ENCODE measurements around the gene ATF7IP. TPM values are rescaled to one million over a fixed set of nuclear protein-coding genes. Genes with fewer than 3 reads are reported as not detected.

ATF7IP gene, protein sequence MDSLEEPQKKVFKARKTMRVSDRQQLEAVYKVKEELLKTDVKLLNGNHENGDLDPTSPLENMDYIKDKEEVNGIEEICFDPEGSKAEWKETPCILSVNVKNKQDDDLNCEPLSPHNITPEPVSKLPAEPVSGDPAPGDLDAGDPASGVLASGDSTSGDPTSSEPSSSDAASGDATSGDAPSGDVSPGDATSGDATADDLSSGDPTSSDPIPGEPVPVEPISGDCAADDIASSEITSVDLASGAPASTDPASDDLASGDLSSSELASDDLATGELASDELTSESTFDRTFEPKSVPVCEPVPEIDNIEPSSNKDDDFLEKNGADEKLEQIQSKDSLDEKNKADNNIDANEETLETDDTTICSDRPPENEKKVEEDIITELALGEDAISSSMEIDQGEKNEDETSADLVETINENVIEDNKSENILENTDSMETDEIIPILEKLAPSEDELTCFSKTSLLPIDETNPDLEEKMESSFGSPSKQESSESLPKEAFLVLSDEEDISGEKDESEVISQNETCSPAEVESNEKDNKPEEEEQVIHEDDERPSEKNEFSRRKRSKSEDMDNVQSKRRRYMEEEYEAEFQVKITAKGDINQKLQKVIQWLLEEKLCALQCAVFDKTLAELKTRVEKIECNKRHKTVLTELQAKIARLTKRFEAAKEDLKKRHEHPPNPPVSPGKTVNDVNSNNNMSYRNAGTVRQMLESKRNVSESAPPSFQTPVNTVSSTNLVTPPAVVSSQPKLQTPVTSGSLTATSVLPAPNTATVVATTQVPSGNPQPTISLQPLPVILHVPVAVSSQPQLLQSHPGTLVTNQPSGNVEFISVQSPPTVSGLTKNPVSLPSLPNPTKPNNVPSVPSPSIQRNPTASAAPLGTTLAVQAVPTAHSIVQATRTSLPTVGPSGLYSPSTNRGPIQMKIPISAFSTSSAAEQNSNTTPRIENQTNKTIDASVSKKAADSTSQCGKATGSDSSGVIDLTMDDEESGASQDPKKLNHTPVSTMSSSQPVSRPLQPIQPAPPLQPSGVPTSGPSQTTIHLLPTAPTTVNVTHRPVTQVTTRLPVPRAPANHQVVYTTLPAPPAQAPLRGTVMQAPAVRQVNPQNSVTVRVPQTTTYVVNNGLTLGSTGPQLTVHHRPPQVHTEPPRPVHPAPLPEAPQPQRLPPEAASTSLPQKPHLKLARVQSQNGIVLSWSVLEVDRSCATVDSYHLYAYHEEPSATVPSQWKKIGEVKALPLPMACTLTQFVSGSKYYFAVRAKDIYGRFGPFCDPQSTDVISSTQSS
- 10 to 100 TPM; 33.4 to 34.0 TPM for total RNA-seq

DNA sequence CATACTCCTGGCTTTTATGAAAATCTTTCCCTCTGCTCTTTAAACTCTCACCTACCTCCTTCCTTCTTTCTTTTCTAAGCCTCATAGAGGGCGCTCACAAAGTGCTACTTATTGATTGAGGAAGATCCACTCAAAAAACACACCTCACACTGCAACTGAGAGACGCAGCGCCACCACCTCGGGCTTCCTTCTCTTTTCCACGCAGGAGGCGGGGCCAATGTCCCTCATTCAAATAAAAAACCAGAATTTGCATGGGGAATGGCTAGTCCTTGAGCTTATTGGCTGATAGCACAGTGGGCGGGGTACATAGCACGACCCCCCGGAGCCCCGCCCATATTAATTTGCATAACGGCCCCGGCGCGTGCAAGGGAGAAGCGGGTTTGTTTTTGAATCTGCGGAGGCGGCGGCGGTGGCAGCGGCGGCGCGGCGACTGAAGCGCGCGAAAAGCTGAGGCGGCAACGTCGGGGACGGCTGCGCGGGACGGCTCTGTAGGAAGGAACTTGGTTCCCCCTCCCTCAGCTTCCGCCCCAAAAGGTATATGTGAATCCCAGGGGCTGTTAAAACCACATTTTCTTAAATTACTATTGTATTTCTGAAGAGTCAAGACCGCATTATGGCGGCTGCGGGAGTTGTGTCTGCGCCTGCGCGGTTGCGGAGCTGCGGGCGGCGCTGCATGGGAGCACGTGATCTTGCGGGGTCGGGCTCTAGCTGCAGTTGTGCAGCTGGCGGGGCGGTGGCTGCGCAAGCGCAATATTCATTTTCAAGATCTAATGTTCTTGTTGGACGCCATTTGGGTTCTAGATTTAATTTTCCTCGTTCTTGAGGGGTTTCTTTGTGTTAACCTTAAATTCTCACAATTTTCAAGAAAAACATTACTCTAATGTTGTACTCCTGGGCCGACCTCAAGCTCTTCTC is at the start of gene ATF7IP:
ATF7IP (plus strand) TSS at position 389 of the 915 bp plus-strand sequence. CDS start 58,234 bp downstream, outside the sequence.

Other genes starting within 250 kb of the ATF7IP start
- gene PLBD1, start 202.2 kb downstream of the ATF7IP start, total RNA-seq: 1 to 10 TPM; 1.4 to 3.7 TPM

Data from melanocyte of skin (primary cell).